ENCODE results near the gene MAP4K4.

The MAP4K4 gene

DNA sequence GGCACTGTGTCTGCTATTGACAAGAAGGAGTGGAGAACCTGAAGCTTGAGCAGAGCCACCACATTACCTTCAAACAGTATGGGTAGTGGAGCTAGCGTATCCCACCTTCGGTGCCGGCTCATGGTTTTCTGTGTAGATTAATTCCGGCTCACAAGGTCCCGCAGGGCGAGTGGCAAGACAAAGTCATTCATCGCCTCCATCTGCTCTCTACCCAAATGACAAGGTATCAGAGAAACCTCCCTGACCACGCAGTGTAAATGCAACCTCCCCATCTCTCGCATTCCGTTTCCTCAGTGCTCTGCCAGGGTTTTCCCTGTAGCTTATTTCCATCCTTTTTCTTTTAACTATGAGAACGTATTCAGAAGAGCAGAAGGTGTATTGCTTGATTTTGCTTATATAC is 79.8 kb downstream of the MAP4K4 start:
- Histone ChIP-seq H3K4me3 (no peak overlapping the region), H3K27ac (no peak overlapping the region)

DNA sequence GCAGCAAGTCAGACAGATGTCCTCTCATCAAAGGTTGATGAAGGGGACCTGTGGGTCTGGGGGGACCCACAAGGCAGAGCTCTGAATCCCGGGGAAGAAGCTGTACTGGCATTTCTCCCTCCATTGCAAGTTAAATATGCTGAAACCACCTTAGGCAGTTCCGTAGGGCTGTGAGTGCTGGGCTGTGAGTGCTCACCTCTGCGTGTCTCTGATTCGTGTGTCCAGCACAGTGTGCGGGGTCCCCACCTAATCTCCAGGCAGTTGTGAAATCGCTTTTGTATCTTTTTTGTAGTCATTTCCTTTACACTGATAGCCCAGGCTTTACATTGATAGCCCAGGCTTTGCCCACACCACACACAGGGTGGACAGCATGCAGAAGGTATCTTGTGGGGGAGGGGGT is 80.6 kb downstream of the MAP4K4 start:
- H3K4me3 ChIP-seq: no peak overlapping the region
- H3K27ac ChIP-seq: no peak overlapping the region

DNA sequence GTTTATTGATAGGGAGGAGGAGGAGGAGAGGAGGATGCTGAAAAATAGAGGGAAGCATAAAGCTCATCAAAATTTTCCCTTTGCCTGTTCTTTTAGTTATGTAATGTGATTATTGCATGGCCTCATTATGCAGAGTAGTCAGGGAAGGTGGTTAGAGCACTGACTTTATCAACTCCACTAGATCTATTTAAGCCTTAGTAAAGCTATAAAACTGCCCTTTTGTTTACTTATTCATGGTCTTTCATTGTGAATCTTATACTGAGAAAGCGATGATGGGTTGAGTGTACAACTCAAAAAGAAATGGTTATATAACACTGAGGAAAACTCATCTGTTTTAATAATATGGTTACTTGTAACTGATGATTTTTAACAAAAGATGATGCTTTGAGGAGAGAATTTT is 81.7 kb downstream of the MAP4K4 start:
- Histone ChIP-seq H3K4me3 (no peak overlapping the region), H3K27ac (no peak overlapping the region)

DNA sequence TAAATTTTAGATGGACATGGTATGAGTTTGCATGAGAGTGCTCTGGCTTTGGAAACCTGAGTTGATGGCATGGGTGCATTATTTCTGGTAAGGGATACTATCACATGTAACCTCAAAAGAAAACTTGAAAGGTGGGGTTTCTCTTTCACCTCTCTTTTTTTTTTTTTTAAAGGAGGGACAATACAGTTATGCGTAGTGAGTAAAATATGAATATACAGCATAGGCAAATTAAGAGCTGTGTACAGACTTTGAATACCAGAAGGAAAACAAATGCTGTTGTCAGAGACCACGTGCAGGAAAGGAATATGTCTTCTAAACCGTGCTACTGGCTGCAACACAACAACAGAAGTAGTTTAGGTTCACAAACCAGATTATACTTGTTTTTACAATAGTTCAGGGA is 82.1 kb downstream of the MAP4K4 start:
- no peak overlapping the region for H3K27ac ChIP-seq
- no peak overlapping the region for H3K4me3 ChIP-seq

DNA sequence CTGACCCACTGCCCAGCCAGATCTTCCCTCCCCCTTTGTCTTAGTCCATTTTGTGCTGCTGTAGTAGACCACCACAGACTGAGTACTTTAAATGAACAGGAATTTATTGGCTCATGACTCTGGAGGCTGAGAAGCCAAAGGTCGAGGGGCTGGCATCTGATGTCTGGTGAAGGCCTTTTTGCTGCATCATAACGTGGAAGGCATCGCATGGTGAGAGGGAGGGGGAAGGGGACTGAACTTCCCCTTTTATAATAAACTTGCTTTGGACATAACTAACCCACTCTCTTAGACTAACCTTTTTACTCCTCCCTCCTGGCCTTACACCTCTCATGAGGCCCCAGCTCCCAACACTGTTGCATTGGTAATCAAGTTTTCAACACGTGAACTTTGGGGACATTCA is 83.8 kb downstream of the MAP4K4 start:
- Histone ChIP-seq H3K27ac (no peak overlapping the region), H3K4me3 (no peak overlapping the region)

DNA sequence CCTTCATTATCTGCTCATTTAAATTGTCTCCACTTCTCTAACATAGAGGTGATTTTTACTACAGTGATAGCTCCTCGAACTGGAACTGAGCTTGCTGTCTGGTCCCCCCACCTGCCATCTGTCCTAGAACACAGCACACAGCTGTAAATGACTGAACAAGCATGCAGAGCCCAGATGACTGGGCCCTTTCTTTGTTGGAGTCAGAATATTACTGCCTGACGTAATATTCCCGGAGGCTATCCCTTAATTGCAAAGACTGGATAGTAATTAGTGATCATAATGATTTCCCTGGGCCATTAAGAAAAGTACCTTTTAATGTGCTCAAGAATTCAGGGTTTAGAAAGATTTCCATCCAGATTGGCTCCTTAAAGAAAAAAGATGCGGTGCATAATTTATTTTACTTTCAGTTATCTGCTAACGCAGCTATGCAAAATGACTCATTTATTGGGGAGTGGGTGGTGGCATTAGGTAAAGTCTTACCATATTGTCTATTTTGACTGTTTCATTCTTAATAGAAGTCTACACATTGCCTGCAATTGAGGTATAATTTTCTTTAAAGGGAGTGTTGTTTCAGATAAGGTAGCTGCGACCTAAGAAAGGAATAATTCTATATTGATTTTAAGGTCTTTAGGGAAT is 84.4 kb downstream of the MAP4K4 start:
- Histone ChIP-seq H3K27ac (no peak overlapping the region), H3K4me3 (no peak overlapping the region)

DNA sequence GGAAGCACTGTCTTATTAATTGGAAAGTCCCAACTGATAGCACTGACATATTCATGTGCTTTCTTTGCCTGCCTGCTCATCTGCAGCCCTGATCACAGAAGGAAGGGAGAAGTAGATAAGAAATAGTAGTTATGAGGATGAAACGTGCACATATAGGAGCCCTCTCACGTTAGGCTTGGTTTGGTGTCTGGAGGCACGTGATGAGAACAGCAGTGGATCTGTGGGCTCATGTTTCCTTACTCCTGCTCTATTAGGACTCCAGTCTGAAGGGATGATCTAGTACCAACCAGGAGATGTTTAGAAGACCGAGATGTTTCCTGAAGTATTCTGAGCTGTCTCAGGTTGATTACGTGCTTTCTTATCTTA is 84.9 kb downstream of the MAP4K4 start:
- Histone ChIP-seq H3K27ac (no peak overlapping the region), H3K4me3 (no peak overlapping the region)

DNA sequence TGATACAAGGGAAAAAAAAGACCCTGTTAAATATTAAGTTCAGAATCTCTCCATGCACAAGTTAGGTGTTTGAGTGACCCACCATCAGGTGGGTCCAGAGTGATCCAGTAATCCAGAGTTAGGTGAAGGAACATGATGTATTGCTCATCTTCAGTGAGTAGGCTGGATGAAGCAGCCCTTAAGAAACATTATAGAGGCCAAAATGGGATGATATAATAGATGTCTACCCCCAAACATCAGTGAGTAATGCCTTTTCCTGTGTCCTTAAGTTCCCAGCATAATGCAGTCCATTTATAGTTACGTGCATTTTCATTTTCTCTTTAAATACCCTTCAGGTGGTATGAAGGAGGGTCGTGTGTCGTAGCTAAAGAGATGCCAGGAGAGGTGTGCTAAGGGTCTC is 89.6 kb downstream of the MAP4K4 start:
- no peak overlapping the region for H3K27ac ChIP-seq
- no peak overlapping the region for H3K4me3 ChIP-seq

DNA sequence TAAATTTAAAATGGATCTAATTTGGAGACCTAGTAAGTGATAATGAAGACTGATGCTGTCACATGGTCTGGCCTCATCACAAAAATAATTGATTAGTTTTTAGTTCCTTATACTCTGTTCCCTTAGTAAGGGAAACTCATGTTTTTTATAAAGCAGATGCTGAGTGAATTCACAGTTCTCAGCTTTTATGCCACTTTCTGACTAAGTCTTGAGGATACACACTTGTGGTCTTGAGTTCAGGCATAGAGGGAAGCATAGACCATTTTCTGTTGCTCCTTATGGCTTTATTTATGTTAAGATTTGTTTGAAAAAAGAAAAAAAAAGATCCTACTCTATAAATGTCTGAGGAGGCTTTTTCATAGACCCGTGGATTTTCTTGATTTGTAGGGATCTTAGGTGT is 91.1 kb downstream of the MAP4K4 start:
- H3K27ac ChIP-seq: peak overlapping the region in 1 of 21 experiments; percentile 1
- H3K4me3 ChIP-seq: no peak overlapping the region

DNA sequence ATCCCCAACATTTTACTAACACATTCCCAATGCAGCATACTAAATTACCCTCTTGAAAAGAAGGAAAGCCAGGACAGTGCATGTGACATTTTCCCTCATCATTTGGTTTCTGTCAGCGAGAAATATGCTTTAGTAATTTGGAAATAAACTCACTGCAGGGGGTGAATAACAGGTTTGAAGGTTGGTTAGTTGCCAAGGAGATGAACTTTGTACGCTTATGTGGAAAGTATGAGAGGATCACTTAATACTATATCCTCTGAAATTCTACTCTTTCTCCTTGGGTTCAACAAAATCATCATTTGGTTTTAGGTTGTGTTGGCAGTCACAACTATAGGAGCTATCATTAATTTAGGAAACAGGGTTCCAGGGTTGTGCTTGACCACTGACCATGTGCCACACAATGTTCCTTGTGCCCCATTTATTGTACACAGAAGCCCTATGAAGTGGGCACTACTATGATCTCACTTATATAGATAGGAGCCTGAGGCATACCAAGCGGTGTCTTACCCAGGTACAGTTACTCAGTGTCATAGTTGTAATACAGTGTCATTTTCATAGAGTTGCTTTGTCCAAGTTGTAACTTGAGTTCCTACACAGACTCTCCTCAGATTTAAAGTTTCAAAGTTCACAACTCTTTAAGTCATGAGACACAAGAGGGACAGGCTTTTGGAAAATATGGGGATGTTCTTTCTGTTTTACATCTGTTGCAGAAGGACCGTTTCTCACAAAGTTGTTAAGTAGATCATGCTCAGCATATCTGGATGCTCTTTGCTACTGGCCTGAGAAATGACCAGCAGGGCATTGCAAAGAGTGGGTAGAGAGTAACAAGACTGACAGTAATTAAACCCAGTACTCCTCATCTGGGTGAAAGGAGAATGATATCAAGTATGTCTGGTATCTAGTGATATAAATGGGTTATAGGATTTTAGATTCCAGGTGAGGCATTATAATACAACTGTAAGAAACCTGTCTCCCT is 91.8 kb downstream of the MAP4K4 start:
- Histone ChIP-seq H3K4me3 (no peak overlapping the region), H3K27ac (no peak overlapping the region)

DNA sequence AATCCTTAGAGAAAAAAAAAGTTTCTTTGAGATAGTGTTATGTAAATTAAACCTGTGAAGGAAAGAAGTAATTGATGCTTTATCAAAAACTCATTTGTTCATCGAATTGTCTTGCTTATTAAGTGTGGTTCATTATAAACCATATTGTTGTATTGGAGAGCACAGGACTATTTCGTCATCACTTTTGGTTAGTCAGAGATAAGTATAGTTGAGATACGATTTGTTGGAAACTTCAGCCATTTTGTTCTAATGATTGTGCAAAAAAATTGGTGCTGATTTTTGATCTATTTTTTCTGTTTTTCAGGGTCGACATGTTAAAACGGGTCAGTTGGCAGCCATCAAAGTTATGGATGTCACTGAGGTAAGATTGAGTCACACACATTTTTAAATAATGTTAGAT is 92.9 kb downstream of the MAP4K4 start:
- Histone ChIP-seq H3K27ac (peak overlapping the region in 1 of 21 experiments; percentile 23), H3K4me3 (no peak overlapping the region)

DNA sequence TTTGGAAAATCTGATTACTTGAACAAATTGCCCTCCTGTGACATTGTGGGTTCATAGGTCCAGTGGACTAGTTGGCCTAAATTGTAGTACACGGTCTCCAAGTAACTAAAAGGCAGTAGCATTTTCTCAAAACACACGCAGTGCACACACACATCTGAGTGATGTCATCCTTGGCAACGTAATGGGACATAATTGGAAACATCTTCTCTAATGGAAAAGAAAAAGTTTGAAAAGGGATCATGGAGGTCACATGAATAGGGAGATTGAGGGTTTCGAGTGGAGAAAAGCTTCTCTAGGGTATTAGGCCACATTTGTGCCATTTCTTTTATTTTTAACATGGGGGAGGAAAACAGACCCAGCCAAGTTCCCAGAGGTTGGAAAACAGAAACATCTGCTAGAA is 93.3 kb downstream of the MAP4K4 start:
- H3K27ac ChIP-seq: peak overlapping the region in 2 of 21 experiments; percentile 6 to 14
- H3K4me3 ChIP-seq: no peak overlapping the region

DNA sequence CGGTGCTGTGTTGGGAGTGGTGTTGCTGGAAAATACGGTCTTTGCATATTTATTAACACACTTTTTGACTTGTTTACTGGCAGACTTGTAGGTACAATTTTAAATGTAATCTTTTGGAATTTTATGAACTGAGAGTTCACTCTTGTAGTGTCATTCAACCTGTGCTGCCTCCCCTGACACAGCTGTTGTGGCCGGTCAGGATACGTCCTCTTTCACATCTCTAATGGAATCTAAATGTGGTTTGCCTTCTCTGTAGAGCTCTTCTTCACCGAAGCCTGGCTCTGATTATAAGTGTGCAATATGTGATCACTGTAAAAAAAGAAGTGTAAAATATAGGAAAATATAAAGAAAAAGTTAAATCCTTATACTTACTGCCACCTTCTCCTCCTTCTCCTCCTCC is 94.7 kb downstream of the MAP4K4 start:
- no peak overlapping the region for H3K4me3 ChIP-seq
- H3K27ac ChIP-seq: peak overlapping the region in 1 of 21 experiments; percentile 33

DNA sequence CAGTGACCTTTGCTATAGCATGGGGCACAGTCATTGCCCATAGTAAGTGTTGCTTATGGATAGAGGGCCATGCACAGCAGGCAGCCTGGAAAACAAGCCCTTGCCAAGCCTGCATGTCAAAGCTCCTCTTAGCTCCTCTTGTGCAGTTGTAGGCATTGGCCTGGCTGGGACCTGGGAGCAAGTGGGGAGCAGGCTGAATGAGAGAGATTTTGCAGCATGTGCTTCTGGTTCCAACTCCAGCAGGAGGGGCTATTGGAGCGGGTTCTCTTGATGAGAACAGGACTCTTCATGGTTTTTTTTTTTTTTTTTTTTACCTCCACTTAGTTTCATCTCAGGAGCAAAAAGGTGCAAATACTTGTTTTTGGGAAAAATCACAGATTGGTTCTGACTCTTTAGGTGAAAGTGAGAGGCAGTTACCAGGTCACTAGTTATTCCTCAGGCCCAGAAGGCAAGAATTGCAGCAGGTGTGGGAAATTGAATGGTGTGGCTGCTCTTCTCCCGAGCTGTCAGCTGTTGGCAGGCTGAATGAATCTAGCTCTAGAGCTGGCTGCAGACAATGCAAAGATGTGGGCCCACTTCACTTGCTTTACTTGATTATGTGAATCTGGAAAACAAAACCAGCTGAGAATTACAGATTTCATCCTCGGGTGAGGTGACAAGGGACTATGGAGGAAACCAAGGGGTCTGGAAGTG is 95.9 kb downstream of the MAP4K4 start:
- peak overlapping the region in 1 of 21 experiments; percentile 18 for H3K27ac ChIP-seq

DNA sequence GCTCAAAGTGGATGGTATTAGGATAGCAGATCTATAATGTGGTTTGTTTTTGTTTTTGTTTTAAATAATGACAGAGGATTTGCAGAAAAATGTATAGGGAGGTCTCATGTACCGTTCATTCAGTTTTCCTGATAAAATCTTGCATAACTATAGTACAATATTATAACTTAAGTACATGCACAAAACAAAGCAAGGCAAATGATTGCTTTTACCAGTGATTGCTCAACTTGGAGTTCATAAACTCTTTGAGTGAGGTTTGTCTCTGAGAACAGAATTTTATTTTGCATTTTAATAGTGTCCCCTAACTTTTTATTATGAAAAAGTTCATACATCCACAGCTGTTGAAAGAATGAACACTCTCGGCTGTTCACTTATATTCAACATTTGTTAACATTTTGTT is 96.6 kb downstream of the MAP4K4 start:
- peak overlapping the region in 1 of 21 experiments; percentile 18 for H3K27ac ChIP-seq

More for the DNA sequence above, 95.9 kb downstream of the MAP4K4 start:
- H3K4me3 ChIP-seq: no peak overlapping the region

DNA sequence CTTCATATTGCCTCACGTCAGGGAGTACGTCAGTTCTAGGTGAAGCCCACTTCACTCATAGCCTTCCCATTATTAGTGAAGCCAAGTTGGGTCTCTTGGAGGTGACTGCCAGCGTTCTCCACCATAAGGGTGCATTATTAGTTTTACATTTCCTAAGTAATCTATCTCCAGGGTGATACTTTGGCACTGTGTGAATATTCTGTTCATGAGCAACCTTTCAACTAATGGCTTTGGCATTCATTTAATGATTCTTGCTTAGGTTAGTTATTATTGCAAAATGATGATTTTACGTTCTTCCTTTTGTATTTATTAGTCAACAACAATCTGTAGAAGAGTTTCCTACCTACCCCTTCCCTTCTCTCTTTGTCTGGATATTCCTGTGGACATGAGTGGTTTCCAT is 97.5 kb downstream of the MAP4K4 start:
- Histone ChIP-seq H3K4me3 (no peak overlapping the region), H3K27ac (no peak overlapping the region)

More for the DNA sequence above, 96.6 kb downstream of the MAP4K4 start:
- H3K4me3 ChIP-seq: no peak overlapping the region

DNA sequence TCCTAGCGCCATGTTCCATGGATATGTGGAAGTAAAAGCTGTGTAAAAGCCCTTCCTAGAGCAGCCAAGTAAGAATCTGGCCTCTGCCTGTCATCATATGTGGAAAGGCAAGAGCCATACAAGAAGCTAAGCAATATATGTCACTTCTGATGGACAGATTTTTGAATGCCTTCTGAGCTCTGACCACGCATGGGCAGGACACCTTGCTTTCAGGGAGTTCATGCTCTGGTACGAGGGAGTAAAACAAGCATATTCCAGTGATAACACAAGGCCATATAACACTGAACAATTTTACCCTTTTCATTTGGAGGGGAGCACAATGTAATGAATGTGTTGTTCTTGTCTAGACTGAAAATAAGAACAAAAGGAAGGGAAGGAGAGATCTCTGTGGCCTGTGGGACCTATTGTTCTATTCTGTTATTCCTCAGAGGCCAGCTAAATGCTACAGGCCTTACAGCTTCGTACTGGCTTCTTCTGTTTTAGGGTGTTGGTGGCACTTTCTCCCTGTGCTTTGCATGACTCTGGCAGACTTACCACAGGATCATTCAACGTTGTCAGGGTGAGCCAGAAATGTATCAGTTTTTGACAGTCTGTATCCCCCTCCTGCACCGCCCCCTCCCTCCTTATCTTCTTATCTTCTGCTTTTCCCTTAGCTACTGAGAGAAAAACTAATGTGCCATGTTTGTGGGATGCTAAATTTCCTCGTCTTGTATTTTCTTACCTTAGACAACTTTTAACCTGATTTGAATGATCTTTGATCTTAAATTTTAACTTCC is 99.5 kb downstream of the MAP4K4 start:
- Histone ChIP-seq H3K27ac (no peak overlapping the region), H3K4me3 (no peak overlapping the region)

DNA sequence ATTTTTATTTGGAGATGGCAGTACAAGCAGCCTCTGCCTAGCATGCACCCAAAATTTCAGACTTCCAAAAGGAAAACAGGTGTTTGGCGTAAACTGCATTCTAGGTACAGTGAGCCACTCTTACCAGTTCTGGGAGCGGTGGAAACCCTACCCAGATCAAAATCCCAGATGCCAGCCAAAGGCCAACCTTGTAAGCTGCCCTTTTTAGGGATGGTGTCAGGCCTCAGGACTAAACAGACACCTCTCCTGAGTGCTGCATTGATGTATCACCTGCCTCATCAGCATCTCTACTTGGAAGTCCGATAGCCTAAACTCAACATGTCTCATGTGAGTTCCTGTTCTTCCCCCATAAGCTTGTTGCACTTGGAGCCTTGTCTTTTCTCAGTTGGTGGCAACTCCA is 104.0 kb downstream of the MAP4K4 start:
- Histone ChIP-seq H3K4me3 (no peak overlapping the region), H3K27ac (peak overlapping the region in 3 of 21 experiments; percentile 16 to 29 (median 22))

DNA sequence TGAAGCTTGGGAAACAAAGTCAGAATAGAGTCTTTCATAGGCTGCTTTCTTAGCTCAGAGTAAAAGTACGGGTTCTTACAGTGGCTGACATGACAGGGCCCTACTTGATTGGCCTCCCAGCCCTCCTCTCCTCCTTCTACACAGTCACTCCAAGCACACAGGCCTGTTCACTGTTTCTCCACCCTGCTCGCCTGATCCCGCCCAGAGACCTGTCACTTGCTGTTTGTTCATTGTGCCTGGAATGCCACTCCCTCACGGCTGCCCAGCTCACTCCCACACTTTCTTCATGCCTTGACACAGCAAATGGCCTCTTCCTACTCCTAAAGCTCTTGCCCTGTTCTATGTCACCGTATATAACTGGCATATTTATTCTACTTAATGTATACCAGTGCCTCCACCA is 104.8 kb downstream of the MAP4K4 start:
- H3K27ac ChIP-seq: peak overlapping the region in 4 of 21 experiments; percentile 16 to 63 (median 26)

DNA sequence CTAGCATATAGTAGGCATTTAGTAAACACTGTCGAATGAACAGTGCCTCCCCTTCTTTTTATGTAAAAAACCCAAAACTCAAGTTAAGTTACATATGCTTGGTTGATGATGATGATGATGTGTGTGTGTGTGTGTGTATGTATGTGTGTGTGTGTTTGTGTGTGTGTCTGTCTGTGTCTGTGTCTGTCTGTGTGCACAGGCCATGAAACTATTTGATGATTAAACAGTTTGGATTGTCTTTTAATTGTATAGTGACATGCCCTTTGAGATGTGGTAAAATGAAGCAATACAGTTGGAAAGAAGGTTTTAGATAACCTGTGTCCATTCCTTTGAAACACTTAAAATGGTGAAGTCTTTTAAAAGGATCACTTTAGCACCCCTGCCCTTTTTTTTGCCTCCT is 105.6 kb downstream of the MAP4K4 start:
- H3K27ac ChIP-seq: peak overlapping the region in 1 of 21 experiments; percentile 70
- H3K4me3 ChIP-seq: no peak overlapping the region

More for the DNA sequence above, 104.8 kb downstream of the MAP4K4 start:
- H3K4me3 ChIP-seq: no peak overlapping the region
